Thoracic aorta (tissue), 2 donors: ENCODE results near the gene RAP1A. TPM values are rescaled to one million over a fixed set of nuclear protein-coding genes. Genes with fewer than 3 reads are reported as not detected.

Experiments used
- ATAC-seq: fragments of 150-250 bp; one replicate; pipeline ENCODE4 v1.8.0; 2017; ENCODE audit warnings: low read depth; ENCODE audit not compliant: insufficient number of reproducible peaks, low FRiP score
- DNase-seq: peaks from one replicate; pipeline ENCODE4 v3.0.0-alpha.2; 2020; ENCODE audit warnings: low spot score
- H3K27ac ChIP-seq, 2 donors: fragments of 200-600 bp; sonication (generic); 1 replicate in 1 of 2; 2 replicates in 1 of 2; pipeline ENCODE4 v1.5.1; 2016; ENCODE audit warnings: mild to moderate bottlenecking in 2 of 2, moderate library complexity in 2 of 2
- H3K27me3 ChIP-seq: fragments of 200-600 bp; sonication (generic); replicated peaks from 2 replicates; pipeline ENCODE4 v1.6.0; 2016; ENCODE audit warnings: mild to moderate bottlenecking; ENCODE audit not compliant: insufficient read depth
- H3K36me3 ChIP-seq: fragments of 200-600 bp; sonication (generic); one replicate; pipeline ENCODE4 v1.5.1; 2016
- H3K4me1 ChIP-seq, 2 donors: fragments of 200-600 bp; sonication (generic); 1 replicate in 1 of 2; 2 replicates in 1 of 2; pipeline versions ENCODE4 v1.5.1 to v1.6.0; 2016; ENCODE audit warnings: low read depth in 2 of 2, mild to moderate bottlenecking in 1 of 2; ENCODE audit not compliant: control insufficient read depth in 1 of 2
- H3K4me3 ChIP-seq: fragments of 200-600 bp; sonication (generic); 2 replicates; pipeline ENCODE4 v1.5.1; 2016; ENCODE audit warnings: mild to moderate bottlenecking
- H3K9me3 ChIP-seq: fragments of 200-600 bp; sonication (generic); 2 replicates; pipeline ENCODE4 v1.5.1; 2016
- total RNA-seq, 2 donors: library from RNA; depleted of rRNA; stranded (reverse); fragments of >200 nt; gene quantifications; one replicate each; pipeline versions ENCODE4 v1.1.0 to v1.2.3, GENCODE V29; 2016
- TF ChIP-seq, protein P1 (sequence below): fragments of 200-600 bp; sonication (generic); IDR thresholded peaks from one replicate; pipeline ENCODE4 v1.5.1; 2019; ENCODE audit warnings: antibody characterized with exemption

Gene RAP1A
- total RNA-seq, 2 donors from 2014 or later, result 67.4 to 75.0 TPM

DNA sequence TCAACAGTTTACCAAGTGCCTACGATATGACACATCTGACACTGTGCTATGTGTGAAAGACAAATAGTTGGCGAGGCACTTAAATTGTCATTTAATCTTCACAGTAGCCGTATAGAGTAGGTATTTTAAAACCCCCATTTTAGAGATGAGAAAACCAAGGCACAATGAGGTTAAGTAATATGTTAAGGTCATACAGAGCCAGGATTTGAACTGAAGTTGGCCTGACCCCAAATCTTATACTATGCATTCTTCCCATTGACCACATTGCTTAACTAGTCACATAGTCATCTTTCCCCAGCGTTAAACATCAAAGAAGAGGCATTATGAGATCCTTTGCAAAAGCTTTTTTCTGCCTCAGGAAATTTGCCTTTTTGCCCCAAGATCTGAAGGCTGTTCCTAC is 115.7 kb downstream of the RAP1A start:
- Histone ChIP-seq H3K4me1 (peaks cover 16 to 51% of the 10 kb centered on the region in 2 donors), H3K36me3 (no peaks in the 10 kb centered on the region), H3K9me3 (no peaks in the 10 kb centered on the region), H3K4me3 (no peak overlapping the region), H3K27ac (no peak overlapping the region), H3K27me3 (no peaks in the 10 kb centered on the region)
- TF ChIP-seq, protein P1, sequence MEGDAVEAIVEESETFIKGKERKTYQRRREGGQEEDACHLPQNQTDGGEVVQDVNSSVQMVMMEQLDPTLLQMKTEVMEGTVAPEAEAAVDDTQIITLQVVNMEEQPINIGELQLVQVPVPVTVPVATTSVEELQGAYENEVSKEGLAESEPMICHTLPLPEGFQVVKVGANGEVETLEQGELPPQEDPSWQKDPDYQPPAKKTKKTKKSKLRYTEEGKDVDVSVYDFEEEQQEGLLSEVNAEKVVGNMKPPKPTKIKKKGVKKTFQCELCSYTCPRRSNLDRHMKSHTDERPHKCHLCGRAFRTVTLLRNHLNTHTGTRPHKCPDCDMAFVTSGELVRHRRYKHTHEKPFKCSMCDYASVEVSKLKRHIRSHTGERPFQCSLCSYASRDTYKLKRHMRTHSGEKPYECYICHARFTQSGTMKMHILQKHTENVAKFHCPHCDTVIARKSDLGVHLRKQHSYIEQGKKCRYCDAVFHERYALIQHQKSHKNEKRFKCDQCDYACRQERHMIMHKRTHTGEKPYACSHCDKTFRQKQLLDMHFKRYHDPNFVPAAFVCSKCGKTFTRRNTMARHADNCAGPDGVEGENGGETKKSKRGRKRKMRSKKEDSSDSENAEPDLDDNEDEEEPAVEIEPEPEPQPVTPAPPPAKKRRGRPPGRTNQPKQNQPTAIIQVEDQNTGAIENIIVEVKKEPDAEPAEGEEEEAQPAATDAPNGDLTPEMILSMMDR, result no peak
- no peak for ATAC-seq
- no peak for DNase-seq

DNA sequence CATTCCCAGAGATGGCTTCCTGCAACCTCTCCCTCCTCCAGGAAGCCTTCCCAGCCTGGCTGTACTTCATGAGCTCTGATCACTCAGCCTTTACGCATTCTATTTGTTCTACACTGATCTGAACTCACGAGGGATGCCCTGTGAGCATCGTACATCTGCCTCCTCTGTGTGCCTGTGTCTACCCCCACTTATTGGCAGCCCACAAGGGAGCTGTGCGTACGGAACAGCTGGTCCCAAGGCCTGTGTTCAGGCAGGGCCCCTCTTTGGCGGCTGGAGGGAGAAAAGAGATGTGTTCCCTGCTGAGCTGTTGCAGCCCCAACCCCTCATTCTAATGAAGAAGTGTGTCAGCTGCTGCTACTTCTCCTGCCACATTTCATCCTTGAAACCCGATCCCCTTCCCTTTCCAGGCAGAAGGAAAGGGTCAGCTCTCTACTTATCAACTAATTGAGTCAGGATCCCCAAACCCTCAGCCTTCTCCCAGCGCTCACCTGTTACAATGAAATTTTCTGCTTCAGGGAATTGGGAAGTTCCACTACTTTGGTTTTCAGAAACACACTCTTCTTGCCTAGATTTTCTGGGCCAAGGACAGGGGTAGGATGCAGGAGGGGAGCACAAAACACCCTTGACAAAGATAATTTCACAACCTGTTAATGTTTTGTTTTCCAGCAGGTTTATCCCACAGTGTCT is 116.4 kb downstream of the RAP1A start:
- DNase-seq (no peak), ATAC-seq (no peak)
- TF ChIP-seq, protein P1, result no peak
- Histone ChIP-seq H3K36me3 (no peaks in the 10 kb centered on the region), H3K27ac (no peak overlapping the region), H3K9me3 (no peaks in the 10 kb centered on the region), H3K4me3 (no peak overlapping the region), H3K27me3 (no peaks in the 10 kb centered on the region), H3K4me1 (peaks cover 13 to 46% of the 10 kb centered on the region in 2 donors)

DNA sequence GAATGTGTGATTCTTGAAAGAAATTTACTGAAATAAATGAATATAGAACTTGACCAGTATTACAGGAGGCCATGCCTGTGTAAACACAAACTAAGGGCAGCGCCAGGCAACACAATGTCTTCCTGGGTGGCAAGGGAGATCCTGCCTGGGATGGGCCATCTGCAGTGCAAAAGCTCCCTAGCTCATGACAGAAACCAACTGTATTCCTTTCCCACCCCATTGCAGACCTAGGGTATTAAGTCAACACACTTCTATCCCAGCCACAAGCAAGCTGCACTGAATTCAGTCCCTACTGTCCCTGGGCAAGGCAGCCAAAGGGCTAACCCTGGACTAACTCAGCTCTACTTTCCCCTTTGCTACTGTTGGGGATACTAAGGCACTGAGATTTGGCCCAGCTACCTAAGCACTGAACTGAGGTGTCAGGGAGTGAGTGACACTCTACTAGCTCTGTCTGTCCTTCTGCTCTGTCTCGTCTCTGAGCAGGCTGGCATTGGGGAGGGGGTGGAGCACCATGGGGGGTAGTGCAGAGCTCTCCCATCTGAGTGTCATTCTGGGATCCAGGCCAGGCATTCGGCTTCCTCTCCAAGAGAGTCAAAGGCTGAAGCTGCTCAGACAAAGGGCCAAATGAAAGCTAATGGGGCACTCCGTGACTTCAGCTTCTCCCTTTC is 117.1 kb downstream of the RAP1A start:
- no peak for ATAC-seq
- Histone ChIP-seq H3K27me3 (no peaks in the 10 kb centered on the region), H3K9me3 (no peaks in the 10 kb centered on the region), H3K4me3 (no peak overlapping the region), H3K27ac (no peak overlapping the region), H3K4me1 (peaks cover 13 to 41% of the 10 kb centered on the region in 2 donors), H3K36me3 (no peaks in the 10 kb centered on the region)
- TF ChIP-seq, protein P1, result no peak
- DNase-seq, result no peak

DNA sequence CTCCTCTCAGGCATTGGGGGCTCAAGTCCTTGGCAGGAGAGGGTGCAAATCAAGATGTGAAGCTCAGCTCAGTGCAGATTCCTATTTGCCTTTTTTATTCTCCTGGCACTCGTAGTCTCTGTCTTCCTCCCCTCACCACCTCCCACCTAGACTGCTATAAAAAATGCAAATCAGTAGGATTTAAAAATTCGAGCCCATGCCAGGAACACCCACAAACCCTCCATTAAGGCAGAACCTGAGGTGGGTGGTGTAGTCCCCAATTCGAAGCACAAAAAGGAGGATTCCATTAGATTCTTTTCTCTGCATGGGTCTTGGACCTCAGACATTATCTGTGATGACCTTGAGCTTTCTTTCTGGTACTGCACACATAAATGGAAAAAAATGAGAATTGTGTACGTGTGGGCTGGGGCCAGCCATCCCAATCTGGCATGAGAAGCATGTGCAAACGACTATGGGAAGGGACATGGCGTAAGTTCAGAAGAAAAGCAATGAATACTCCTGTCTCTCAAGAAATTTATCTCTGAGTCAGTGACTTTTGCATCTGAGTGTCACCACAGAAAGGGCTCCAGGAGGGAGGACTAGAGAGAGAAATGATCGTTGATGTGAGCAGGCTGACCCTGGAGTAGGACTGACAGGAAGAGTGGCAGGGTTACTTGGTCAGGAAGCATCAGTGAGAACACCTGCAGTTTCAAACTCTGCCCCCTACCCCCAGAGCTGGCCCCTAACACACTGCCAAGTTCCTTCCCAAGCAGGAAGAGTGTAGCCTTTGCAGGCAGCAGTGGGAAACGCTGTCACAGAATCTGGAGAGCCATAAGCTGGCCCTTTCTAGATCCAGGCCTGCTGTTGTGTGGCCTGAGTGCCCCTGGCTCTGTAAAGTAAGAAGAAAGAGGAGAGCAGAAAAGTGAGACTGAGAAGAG is 117.9 kb downstream of the RAP1A start:
- DNase-seq (no peak), ATAC-seq (no peak)
- H3K4me1 ChIP-seq, result peaks cover 13 to 41% of the 10 kb centered on the region in 2 donors

More for the DNA sequence above, 117.9 kb downstream of the RAP1A start:
- Histone ChIP-seq H3K27me3 (no peaks in the 10 kb centered on the region), H3K4me3 (peak overlapping the region; percentile 78), H3K36me3 (no peaks in the 10 kb centered on the region), H3K9me3 (no peaks in the 10 kb centered on the region), H3K27ac (peak overlapping the region; percentile 95)
- TF ChIP-seq, protein P1, result no peak
